HepG2 (cell line): Measurements from ENCODE around the gene TNFSF13. TPM values are rescaled to one million over a fixed set of nuclear protein-coding genes. Genes with fewer than 3 reads are reported as not detected.

ENCODE experiments used
- ARHGAP35 ChIP-seq: sonication (generic); formaldehyde crosslinking; IDR thresholded peaks from 2 replicates; pipeline ENCODE4 v1.9.0; 2022; ENCODE audit warnings: mild to moderate bottlenecking, inconsistent platforms, moderate library complexity, missing genetic modification reagents, borderline replicate concordance
- BCL6 ChIP-seq: IDR thresholded peaks from 2 replicates; pipeline ENCODE4 v1.6.1; 2016; ENCODE audit warnings: missing genetic modification reagents, missing compliant biosample characterization
- DNMT3B ChIP-seq: conservative IDR thresholded peaks from 2 replicates; pipeline ENCODE4 v1.6.1; 2016; ENCODE audit warnings: missing biosample characterization, control low read depth
- GMEB2 ChIP-seq: IDR thresholded peaks from 2 replicates; pipeline ENCODE4 v1.6.1; 2016; ENCODE audit warnings: missing biosample characterization, missing genetic modification reagents, low read depth
- KDM4B ChIP-seq: sonication (generic); formaldehyde crosslinking; IDR thresholded peaks from 2 replicates; pipeline ENCODE4 v1.4.0; 2020; ENCODE audit warnings: missing genetic modification reagents
- MZF1 ChIP-seq: sonication (generic); formaldehyde crosslinking; IDR thresholded peaks from 2 replicates; pipeline ENCODE4 v1.8.1; 2023; ENCODE audit warnings: mild to moderate bottlenecking, missing genetic modification reagents, borderline replicate concordance
- PAF1 ChIP-seq: IDR thresholded peaks from 2 replicates; pipeline ENCODE4 v1.6.1; 2016; ENCODE audit warnings: missing genetic modification reagents, missing compliant biosample characterization
- ZBTB8A ChIP-seq: sonication (generic); formaldehyde crosslinking; IDR thresholded peaks from 2 replicates; pipeline ENCODE4 v1.4.0; 2020; ENCODE audit warnings: mild to moderate bottlenecking, low read depth, missing genetic modification reagents, borderline replicate concordance
- ZMAT5 ChIP-seq: sonication (generic); formaldehyde crosslinking; IDR thresholded peaks from 2 replicates; pipeline ENCODE4 v1.5.0; 2020; ENCODE audit warnings: mild to moderate bottlenecking, low read depth, missing genetic modification reagents, borderline replicate concordance
- ZNF260 ChIP-seq: sonication (generic); formaldehyde crosslinking; IDR thresholded peaks from 2 replicates; pipeline ENCODE4 v1.4.0; 2020; ENCODE audit warnings: missing genetic modification reagents, low read depth, mild to moderate bottlenecking, borderline replicate concordance
- ZNF589 ChIP-seq: sonication (generic); formaldehyde crosslinking; conservative IDR thresholded peaks from 2 replicates; pipeline ENCODE4 v1.8.0; 2022; ENCODE audit warnings: mild to moderate bottlenecking, moderate library complexity, missing genetic modification reagents
- ZNF776 ChIP-seq: sonication (generic); formaldehyde crosslinking; IDR thresholded peaks from 2 replicates; pipeline ENCODE4 v1.4.0; 2020; ENCODE audit warnings: mild to moderate bottlenecking, missing genetic modification reagents
- polyA plus RNA-seq, 8 experiments: library from polyadenylated mRNA; depleted of rRNA in 3 of 8; stranded (reverse) in 7 of 8; unstranded in 1 of 8; fragments of >200 nt; fragmentation: Illumina TruSeq in 4 of 8; extraction: Trizol in 4 of 8; gene quantifications; 2 replicates each; pipeline versions ENCODE4 v1.2.1 to v1.2.3, GENCODE V29; 2011 to 2016; ENCODE audit warnings: low read depth in 4 of 8, missing spikeins in 1 of 8, mixed read lengths in 1 of 8; ENCODE audit not compliant: insufficient read depth in 1 of 8
- total RNA-seq, 5 experiments: library from RNA; depleted of rRNA; stranded (reverse); fragments of >200 nt; fragmentation: Illumina TruSeq; extraction: Trizol; gene quantifications; 2 replicates each; pipeline ENCODE4 v1.2.3, GENCODE V29; 2016; ENCODE audit warnings: low read depth in 1 of 5
- TF ChIP-seq, protein P1 (sequence below): sonication (generic); formaldehyde crosslinking; conservative IDR thresholded peaks from 2 replicates; pipeline ENCODE4 v1.8.0; 2022; ENCODE audit warnings: mild to moderate bottlenecking, moderate library complexity, missing genetic modification reagents
- TF ChIP-seq, protein P2 (sequence below): sonication (generic); formaldehyde crosslinking; IDR thresholded peaks from 2 replicates; pipeline ENCODE4 v1.8.0; 2022; ENCODE audit warnings: mild to moderate bottlenecking, missing genetic modification reagents, moderate library complexity
- TF ChIP-seq, protein P3 (sequence below): sonication (generic); formaldehyde crosslinking; conservative IDR thresholded peaks from 2 replicates; pipeline ENCODE4 v1.4.0; 2020; ENCODE audit warnings: mild to moderate bottlenecking, missing genetic modification reagents, moderate library complexity
- TF ChIP-seq, protein P4 (sequence below): sonication (generic); formaldehyde crosslinking; IDR thresholded peaks from 2 replicates; pipeline ENCODE4 v1.4.0; 2020; ENCODE audit warnings: missing genetic modification reagents

TNFSF13 gene
- total and polyA plus RNA-seq, 2 of the 13 experiments (the other 11 are each of a cell fraction or from before 2014, with no cell fraction given): 2.5 to 3.3 TPM

DNA sequence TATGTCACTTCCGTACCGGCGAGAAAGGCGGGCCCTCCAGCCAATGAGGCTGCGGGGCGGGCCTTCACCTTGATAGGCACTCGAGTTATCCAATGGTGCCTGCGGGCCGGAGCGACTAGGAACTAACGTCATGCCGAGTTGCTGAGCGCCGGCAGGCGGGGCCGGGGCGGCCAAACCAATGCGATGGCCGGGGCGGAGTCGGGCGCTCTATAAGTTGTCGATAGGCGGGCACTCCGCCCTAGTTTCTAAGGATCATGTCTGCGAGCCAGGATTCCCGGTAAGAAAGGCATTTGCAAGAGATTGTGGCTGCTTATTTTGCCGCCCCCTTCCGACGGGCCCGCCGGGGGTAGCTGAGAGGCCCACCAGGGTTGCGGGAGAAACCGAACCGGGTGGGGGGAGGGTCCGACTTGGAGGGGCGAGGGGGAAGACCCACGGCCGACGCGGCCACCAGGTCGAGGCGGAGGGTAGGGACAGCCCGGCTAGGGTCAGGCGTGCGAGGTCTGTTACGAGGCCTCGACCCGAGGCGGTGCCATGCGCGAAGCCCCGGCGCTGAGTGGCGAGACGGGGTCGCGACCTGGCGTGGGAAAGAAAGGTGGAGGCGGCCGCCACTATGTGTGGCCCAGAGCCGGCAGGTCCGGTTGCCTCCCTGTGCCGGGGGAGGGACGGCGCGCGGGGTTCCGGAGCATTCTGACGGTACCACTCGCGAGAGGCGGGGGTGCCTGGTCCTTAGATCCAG lies 14.2 kb downstream of the TNFSF13 start (continued):
- TF ChIP-seq KDM4B (CRISPR knock-in tag): no peak; the same call in 1 of the 2 replicates
- TF ChIP-seq, protein P1, sequence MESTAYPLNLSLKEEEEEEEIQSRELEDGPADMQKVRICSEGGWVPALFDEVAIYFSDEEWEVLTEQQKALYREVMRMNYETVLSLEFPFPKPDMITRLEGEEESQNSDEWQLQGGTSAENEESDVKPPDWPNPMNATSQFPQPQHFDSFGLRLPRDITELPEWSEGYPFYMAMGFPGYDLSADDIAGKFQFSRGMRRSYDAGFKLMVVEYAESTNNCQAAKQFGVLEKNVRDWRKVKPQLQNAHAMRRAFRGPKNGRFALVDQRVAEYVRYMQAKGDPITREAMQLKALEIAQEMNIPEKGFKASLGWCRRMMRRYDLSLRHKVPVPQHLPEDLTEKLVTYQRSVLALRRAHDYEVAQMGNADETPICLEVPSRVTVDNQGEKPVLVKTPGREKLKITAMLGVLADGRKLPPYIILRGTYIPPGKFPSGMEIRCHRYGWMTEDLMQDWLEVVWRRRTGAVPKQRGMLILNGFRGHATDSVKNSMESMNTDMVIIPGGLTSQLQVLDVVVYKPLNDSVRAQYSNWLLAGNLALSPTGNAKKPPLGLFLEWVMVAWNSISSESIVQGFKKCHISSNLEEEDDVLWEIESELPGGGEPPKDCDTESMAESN: no peak
- no peak for TF ChIP-seq DNMT3B
- TF ChIP-seq, protein P2, sequence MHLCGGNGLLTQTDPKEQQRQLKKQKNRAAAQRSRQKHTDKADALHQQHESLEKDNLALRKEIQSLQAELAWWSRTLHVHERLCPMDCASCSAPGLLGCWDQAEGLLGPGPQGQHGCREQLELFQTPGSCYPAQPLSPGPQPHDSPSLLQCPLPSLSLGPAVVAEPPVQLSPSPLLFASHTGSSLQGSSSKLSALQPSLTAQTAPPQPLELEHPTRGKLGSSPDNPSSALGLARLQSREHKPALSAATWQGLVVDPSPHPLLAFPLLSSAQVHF: no peak
- TF ChIP-seq, protein P3, sequence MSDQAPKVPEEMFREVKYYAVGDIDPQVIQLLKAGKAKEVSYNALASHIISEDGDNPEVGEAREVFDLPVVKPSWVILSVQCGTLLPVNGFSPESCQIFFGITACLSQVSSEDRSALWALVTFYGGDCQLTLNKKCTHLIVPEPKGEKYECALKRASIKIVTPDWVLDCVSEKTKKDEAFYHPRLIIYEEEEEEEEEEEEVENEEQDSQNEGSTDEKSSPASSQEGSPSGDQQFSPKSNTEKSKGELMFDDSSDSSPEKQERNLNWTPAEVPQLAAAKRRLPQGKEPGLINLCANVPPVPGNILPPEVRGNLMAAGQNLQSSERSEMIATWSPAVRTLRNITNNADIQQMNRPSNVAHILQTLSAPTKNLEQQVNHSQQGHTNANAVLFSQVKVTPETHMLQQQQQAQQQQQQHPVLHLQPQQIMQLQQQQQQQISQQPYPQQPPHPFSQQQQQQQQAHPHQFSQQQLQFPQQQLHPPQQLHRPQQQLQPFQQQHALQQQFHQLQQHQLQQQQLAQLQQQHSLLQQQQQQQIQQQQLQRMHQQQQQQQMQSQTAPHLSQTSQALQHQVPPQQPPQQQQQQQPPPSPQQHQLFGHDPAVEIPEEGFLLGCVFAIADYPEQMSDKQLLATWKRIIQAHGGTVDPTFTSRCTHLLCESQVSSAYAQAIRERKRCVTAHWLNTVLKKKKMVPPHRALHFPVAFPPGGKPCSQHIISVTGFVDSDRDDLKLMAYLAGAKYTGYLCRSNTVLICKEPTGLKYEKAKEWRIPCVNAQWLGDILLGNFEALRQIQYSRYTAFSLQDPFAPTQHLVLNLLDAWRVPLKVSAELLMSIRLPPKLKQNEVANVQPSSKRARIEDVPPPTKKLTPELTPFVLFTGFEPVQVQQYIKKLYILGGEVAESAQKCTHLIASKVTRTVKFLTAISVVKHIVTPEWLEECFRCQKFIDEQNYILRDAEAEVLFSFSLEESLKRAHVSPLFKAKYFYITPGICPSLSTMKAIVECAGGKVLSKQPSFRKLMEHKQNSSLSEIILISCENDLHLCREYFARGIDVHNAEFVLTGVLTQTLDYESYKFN: peak; percentile 6; the same call in 1 of the 2 replicates
- TF ChIP-seq ZBTB8A (CRISPR knock-in tag): peak; percentile 61; the same call in 1 of the 2 replicates
- no peak for TF ChIP-seq ZNF260 (CRISPR knock-in tag)
- 0 out of 2 replicates have a peak, but pooled peaks have one; percentile 6 for TF ChIP-seq GMEB2 (CRISPR knock-in tag)
- no peak for TF ChIP-seq MZF1 (CRISPR knock-in tag)
- TF ChIP-seq PAF1: peak; percentile 77; the same call in 1 of the 2 replicates
- no peak for TF ChIP-seq ZMAT5 (CRISPR knock-in tag)
- no peak; the same call in 1 of the 2 replicates for TF ChIP-seq BCL6 (CRISPR knock-in tag)
- TF ChIP-seq ZNF776 (CRISPR knock-in tag): peak; percentile 61; the same call in 1 of the 2 replicates
- TF ChIP-seq, protein P4, sequence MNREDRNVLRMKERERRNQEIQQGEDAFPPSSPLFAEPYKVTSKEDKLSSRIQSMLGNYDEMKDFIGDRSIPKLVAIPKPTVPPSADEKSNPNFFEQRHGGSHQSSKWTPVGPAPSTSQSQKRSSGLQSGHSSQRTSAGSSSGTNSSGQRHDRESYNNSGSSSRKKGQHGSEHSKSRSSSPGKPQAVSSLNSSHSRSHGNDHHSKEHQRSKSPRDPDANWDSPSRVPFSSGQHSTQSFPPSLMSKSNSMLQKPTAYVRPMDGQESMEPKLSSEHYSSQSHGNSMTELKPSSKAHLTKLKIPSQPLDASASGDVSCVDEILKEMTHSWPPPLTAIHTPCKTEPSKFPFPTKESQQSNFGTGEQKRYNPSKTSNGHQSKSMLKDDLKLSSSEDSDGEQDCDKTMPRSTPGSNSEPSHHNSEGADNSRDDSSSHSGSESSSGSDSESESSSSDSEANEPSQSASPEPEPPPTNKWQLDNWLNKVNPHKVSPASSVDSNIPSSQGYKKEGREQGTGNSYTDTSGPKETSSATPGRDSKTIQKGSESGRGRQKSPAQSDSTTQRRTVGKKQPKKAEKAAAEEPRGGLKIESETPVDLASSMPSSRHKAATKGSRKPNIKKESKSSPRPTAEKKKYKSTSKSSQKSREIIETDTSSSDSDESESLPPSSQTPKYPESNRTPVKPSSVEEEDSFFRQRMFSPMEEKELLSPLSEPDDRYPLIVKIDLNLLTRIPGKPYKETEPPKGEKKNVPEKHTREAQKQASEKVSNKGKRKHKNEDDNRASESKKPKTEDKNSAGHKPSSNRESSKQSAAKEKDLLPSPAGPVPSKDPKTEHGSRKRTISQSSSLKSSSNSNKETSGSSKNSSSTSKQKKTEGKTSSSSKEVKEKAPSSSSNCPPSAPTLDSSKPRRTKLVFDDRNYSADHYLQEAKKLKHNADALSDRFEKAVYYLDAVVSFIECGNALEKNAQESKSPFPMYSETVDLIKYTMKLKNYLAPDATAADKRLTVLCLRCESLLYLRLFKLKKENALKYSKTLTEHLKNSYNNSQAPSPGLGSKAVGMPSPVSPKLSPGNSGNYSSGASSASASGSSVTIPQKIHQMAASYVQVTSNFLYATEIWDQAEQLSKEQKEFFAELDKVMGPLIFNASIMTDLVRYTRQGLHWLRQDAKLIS (CRISPR knock-in tag): peak; percentile 59; the same call in 1 of the 2 replicates
- peak; percentile 81 for TF ChIP-seq ZNF589 (CRISPR knock-in tag)
- no peak for TF ChIP-seq ARHGAP35
